HG03108 (cell line): ENCODE data around the gene SEL1L3.
A peak's percentile ranks its signal among the peaks of the same experiment; 100 is the strongest.

Experiments used
- ATAC-seq: cut with Tn5 transposase; IDR thresholded peaks from one replicate; pipeline ENCODE4 v1.9.1; 2021; ENCODE audit warnings: moderate library complexity; ENCODE audit not compliant: unreplicated experiment

SEL1L3 gene

GRCh38 chr4:25857403-25857802 lies 5.4 kb downstream of the SEL1L3 start:
- no peak for ATAC-seq

DNA sequence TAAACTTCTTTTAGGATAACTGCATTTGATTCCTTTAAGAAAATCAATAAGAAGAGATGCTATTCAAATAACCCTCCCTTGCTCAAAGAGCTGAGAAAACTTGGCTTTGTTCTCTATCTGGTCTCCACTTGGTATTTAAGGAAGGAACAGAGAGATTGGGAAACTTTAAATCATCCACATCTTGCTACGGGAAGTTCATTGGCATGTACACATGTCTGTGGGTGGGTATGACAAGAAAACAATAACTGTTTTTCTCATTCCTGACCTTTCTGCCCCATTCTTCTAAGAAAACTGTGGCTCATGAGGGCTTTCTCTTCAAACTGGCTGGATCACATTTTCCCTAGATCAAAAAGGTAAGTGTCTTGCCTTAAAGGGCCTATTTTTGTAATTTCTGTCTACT lies 6.0 kb downstream of the SEL1L3 start:
- ATAC-seq, result no peak

DNA sequence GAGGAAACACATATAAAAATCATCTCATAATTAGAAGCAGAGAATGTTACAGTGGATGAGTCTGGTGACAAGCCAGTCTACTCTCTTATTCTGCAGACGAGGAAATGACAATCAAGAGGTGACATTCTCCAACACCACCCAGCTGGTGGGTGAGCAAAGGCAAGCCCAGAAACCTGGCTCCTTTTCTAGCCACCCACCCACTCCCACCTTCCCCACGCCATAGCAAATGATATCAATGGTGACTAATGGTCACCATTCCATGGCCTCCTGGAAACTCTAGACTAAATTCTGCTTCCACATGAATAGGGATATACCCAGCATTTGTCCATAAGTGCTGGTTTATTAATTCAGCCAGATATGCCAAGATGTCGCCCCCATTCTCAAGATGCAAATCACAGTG lies 10.7 kb downstream of the SEL1L3 start:
- ATAC-seq, result no peak

DNA sequence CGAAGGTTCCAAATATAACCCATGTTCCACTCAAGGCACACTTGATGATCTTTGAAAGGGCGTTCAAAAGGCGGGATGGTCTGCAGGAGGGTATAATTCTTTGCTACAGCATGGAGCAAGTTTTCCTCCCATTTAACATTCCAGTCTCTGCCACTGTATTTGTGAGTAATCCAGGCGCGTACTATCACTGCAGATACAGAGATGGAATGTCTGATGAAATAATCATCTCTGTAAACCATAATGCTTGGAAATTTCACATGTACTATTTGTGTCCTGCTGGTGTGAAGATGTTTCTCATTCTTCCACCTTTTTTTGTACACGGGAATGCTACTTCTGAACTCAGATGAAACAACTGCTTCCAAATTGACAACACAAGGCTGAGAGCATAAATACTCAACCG lies 15.5 kb downstream of the SEL1L3 start:
- no peak for ATAC-seq

GRCh38 chr4:25845841-25846653 lies 16.7 kb downstream of the SEL1L3 start:
- ATAC-seq, result no peak

GRCh38 chr4:25844961-25845712 lies 17.7 kb downstream of the SEL1L3 start:
- no peak for ATAC-seq

DNA sequence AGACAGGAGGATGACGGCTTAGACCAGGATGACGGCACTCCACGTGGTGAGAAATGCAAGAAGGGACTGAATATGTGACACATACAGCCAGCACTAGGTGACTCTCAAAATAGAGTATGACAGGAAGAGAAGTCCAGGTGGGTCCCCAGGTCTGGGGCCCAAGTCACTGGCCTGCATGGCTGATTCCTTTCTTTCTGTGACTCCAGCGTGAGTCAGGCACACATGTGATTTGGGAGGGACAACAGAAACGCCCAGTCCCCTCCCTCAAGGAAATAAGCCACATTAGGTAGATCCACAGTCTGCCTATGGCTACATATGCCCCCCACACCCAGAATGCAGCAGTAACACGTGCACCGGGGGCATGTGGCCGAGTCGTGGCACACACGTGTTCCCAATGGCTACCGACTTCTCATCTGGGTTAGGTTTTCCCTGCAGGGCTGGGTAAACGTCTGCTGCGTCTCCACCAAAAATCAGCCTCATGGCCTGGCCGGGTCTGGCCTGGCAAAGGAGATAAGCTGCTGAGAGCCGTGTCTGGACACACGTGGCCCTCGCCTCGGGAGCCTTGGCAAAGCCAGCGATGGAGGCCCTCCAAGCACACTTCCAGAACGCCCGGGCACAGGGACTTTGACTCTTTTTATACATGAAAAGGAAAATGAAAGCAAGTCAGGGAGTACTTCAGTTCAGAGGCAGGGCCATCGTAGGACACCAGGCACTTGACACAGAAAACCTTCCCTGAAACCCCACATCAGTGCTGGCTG lies 19.3 kb downstream of the SEL1L3 start:
- no peak for ATAC-seq

GRCh38 chr4:25842229-25842845 lies 20.5 kb downstream of the SEL1L3 start:
- ATAC-seq, result peak; percentile 67

DNA sequence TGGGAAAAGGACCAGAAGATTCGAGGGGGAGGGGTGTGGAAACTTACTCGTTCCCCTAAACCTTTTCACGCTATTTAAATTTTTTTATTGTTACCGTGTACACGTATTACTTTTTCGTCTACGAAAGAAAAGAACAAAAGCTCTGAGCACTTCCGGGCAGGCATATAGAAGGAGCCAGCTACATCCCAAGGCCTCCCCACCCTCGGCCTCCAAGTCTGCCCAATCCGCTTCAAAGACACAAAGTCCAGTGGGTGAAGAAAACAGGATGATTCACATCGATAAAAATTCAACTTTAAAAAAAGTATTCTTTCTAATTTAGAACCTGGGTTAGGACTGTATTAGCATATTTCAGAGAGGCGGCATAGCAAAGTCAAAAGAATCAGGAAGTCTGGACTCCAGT lies 23.1 kb downstream of the SEL1L3 start:
- no peak for ATAC-seq

GRCh38 chr4:25839233-25839632 lies 23.6 kb downstream of the SEL1L3 start:
- no peak for ATAC-seq

DNA sequence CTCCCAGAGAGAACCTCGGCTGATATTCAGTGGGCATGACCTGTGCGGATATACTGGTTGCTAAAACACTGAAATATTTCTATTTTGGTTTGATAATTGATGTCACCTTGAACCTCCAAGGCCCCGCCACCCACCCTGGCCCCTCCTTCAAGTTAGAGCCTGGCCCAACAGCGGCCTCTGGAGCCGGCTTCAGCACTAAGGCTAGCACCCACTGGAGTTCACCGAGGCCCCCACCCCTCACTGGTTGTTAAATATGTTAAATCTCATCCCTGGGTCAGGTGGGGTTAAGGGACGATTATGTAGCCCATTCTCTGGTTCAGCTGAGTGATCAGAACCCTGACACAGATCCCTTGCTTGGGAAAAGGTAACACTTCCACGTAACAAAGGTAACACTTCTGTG lies 24.3 kb downstream of the SEL1L3 start:
- ATAC-seq, result no peak

DNA sequence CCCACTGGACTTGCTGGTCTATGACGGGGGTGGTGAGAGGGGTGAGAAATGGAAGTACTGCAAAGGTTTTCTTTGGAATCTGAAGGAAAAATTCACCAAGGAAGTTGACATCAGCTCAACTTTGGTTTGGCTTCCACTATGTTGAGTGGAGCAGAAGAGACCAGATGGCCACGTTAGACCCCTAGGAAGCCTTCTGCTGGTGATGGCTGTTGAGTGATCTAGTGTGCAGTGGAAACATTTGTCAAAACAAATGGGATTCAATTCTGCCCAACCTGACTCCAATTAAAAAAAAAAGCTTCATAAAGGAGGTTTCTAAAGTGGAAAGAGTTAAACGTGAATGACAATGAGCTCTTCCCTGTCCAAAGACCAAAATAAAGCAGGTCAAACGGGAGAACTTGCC lies 25.7 kb downstream of the SEL1L3 start:
- ATAC-seq, result no peak

GRCh38 chr4:25835384-25835783 lies 27.4 kb downstream of the SEL1L3 start:
- ATAC-seq, result no peak

GRCh38 chr4:25834411-25835107 lies 28.2 kb downstream of the SEL1L3 start:
- no peak for ATAC-seq

GRCh38 chr4:25830548-25830947 lies 32.2 kb downstream of the SEL1L3 start:
- ATAC-seq, result no peak

DNA sequence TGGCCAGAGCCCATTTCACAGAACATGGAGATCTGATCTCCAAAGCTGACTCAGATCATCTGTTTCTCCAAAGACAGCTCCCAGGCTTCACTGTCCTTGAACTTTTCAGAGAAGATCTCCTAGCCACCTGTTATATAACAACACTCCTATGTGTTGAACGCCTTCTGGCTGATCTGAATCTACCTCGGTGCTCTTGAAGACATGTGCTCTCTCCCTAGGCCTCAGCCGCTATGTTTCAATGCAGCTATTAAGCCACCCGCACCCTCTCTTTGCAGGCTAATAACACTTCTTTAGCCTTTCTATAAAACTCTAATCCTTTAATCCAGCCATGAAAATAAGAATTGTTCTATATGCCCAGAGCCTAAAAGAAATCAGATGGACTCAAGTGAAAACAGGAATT lies 34.9 kb downstream of the SEL1L3 start:
- no peak for ATAC-seq

DNA sequence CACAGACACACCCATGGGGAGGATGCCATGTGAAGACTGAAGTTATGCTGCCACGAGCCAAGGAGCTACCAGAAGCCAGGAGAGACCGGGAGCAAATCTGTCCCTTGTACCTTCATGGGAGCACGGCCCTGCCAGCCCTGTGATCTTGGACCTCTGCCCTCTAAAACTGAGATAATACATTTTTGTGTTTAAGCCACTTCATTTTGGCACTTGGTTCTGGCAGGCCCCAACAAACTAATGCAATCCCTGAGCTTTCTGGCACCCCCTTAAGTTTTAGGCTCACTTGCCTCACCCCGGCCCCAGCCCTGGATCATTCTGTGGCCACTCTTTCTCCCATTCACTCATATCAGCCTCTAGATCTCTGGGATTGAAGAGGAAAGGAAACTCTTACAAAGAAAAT lies 35.4 kb downstream of the SEL1L3 start:
- no peak for ATAC-seq

DNA sequence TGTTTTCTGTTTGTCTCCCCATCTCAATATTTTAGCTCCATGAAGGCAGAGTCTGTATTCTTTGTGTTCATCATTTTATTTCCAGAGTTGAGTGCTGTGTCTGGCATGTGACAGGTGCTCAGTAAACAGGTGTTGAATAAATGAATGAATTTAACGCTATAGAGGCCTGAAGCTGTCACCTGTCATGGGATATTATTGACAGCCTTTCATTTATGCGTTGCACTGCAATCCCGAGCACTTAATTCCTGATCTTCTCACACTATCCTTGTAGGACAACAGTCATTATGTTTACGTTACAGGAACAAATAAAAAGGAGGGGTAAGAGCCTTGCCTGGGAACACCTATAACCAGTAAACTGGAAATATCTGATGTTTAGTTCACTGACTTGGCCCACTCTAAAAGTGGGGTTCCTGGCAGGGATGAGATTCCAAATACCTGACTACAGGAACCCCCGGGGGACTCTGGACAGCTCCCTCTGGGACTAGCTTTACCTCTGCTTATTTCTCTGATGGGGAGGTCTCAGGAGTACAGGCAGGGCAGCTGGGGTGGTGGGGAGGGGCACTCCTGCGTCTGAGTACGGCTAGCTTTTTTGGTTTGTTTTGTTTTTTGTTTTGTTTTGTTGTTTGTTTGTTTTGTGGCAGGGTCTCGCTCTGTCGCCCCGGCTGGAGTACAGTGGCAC lies 36.6 kb downstream of the SEL1L3 start:
- ATAC-seq, result no peak

DNA sequence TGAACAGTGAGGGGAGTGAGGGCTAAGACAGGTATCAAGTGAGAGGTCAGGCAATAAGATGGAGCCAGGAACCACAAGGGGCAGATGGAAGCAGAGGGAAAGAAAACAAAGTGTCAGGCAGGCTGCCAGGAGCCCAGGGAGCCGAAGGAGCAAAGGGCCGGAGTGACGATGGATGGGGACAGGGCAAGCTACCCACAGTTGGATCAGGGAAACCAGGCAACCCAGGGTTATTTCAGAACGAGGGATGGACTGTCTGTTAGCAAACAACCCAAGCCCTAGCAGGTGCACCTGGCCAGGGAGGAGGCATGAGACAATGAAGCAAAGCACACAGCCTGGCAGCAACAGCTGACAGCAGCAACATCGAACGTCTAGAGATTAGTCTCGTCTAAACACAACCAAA lies 39.2 kb downstream of the SEL1L3 start:
- no peak for ATAC-seq

- ATAC-seq, result no peak
These were observed 40.9 kb downstream of the SEL1L3 start for GRCh38 chr4:25821899-25822298.
